Stomach (tissue), 4 donors: Measurements from ENCODE around the gene TFF3.

ENCODE experiments used
- CTCF ChIP-seq, 7 experiments: fragments of 450-650 bp in 4 of 7; fragments of 200-600 bp in 3 of 7; sonication (generic) in 3 of 7; IDR thresholded peaks; one replicate each; pipeline ENCODE4 v1.5.1; 2016 to 2019; ENCODE audit warnings: antibody characterized with exemption in 7 of 7, control low read depth in 2 of 7, mild to moderate bottlenecking in 1 of 7
- EP300 ChIP-seq: sonication (generic); formaldehyde crosslinking; IDR thresholded peaks from one replicate; pipeline ENCODE4 v1.6.1; 2017; ENCODE audit warnings: antibody characterized with exemption
- POLR2A ChIP-seq, 4 donors: fragments of 450-650 bp; IDR thresholded peaks; one replicate each; pipeline ENCODE4 v1.6.1; 2016; ENCODE audit warnings: antibody characterized with exemption in 4 of 4, control low read depth in 2 of 4, mild to moderate bottlenecking in 1 of 4, moderate library complexity in 1 of 4
- POLR2AphosphoS5 ChIP-seq, 3 donors: sonication (generic); formaldehyde crosslinking; IDR thresholded peaks; one replicate each; pipeline ENCODE4 v1.6.1; 2016; ENCODE audit warnings: antibody characterized with exemption in 3 of 3

- TF ChIP-seq CTCF (IDR thresholded peaks at IDR 0.05) (no peak), POLR2A (IDR thresholded peaks at IDR 0.05) (no peak), POLR2AphosphoS5 (IDR thresholded peaks at IDR 0.05) (no peak), EP300 (no peak)
Measured at GRCh38 chr21:42353623-42354022, 38.4 kb upstream of the TFF3 start.
